ENCODE measurements around the gene NUDC. TPM values are rescaled to one million over a fixed set of nuclear protein-coding genes. Genes with fewer than 3 reads are reported as not detected.

The NUDC gene
- total and polyA plus RNA-seq, 2 of the 4 experiments (the other 2 are of a cell fraction) = 34.8 to 89.8 TPM

DNA sequence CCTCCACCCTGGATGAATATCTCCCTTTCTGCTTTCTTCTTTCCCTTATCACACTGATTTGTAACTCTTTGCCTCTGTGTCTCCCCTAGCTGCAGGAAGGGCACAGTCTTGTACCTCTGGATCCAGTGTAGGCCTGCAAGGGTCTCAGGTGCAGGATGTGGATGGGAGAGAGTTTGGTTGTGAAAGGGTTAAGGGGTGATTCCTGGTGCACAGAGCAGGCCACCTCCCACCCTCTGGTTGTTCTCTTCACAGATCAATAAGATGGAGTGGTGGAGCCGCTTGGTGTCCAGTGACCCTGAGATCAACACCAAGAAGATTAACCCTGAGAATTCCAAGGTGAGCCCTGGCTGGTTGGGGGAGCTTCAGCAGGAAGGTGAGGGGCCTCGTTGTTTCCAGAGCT, 23.6 kb downstream of the NUDC start:
- intact Hi-C loops (cut with micrococcal nuclease) (no loop called here), in situ Hi-C loops (cut with MboI; ENCODE audit: low sequenced_read_pairs) (no loop called here), dilution Hi-C loops (cut with HindIII; ENCODE audit: low sequenced_read_pairs, unreplicated experiment) (no loop called here)
- CTCF ChIA-PET = no interaction called here
- Histone ChIP-seq H3K14ac (replicated peaks; ENCODE audit: low read depth, low read length) (no peak overlapping the region), H3K4me1 (ENCODE audit: control insufficient read depth, insufficient read depth, low read length) (no peaks in the 10 kb centered on the region), H3K4ac (ENCODE audit: low read depth, low read length) (no peak overlapping the region), H4K8ac (ENCODE audit: low read depth in 2 of 2, low read length in 2 of 2) (no peak overlapping the region), H2BK20ac (ENCODE audit: low read depth, low read length) (no peak overlapping the region), H3K56ac (ENCODE audit: extremely low read depth, insufficient read depth, low read length) (no peak overlapping the region), H2AK5ac (ENCODE audit: low read depth, low read length) (no peak overlapping the region), H4K91ac (ENCODE audit: insufficient read depth, low read depth, low read length) (no peak overlapping the region), H3K9me1 (ENCODE audit: insufficient read depth, low read length) (0 out of 2 replicates have a peak, but pooled peaks cover 4% of the 10 kb centered on the region), H2AFZ (replicated peaks; ENCODE audit: low read length, poor library complexity) (no peak overlapping the region), H2BK120ac (ENCODE audit: low read depth, low read length) (no peak overlapping the region), H3K79me1 (ENCODE audit: low read depth in 1 of 2, low read length in 2 of 2) (peaks cover 5 to 13% of the 10 kb centered on the region in 2 experiments; a peak in 3 of 4 replicates), H3K23ac (ENCODE audit: low read depth, low read length) (no peak overlapping the region), H2AK9ac (replicated peaks; ENCODE audit: low read depth, low read length, poor library complexity) (no peak overlapping the region), H3K27me3 (ENCODE audit: control insufficient read depth, insufficient read depth, low read length) (no peaks in the 10 kb centered on the region), H3K9ac (ENCODE audit: low read depth, low read length) (no peak overlapping the region), H3K4me3 (ENCODE audit: insufficient read depth, low read depth, low read length) (no peak overlapping the region), H3K36me3 (ENCODE audit: control insufficient read depth, insufficient read depth, low read length) (peaks cover 47% of the 10 kb centered on the region), H3K18ac (ENCODE audit: low read depth, low read length) (no peak overlapping the region), H2BK5ac (ENCODE audit: low read depth, low read length, poor library complexity, severe bottlenecking) (no peak overlapping the region), H3K27ac (ENCODE audit: insufficient read depth, low read length) (no peak overlapping the region), H3K9me3 (ENCODE audit: control insufficient read depth, insufficient read depth, low read length) (no peaks in the 10 kb centered on the region), H4K5ac (ENCODE audit: low read depth, low read length) (no peak overlapping the region), H4K20me1 (ENCODE audit: insufficient read depth, low read length) (no peaks in the 10 kb centered on the region; the same call in 1 of the 2 replicates), H2BK15ac (ENCODE audit: low read depth, low read length) (no peak overlapping the region), H3K4me2 (ENCODE audit: low read depth, low read length) (no peak overlapping the region)
- no peak for TF ChIP-seq FOS (IDR thresholded peaks at IDR 0.05; ENCODE audit: low read depth, low read length)
- TF ChIP-seq RFX5 (IDR thresholded peaks at IDR 0.05; ENCODE audit: low read depth, low read length) = no peak
- TF ChIP-seq, protein P1, sequence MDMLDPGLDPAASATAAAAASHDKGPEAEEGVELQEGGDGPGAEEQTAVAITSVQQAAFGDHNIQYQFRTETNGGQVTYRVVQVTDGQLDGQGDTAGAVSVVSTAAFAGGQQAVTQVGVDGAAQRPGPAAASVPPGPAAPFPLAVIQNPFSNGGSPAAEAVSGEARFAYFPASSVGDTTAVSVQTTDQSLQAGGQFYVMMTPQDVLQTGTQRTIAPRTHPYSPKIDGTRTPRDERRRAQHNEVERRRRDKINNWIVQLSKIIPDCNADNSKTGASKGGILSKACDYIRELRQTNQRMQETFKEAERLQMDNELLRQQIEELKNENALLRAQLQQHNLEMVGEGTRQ (IDR thresholded peaks at IDR 0.05; ENCODE audit: low read depth, low read length) = no peak
- no peak for TF ChIP-seq RCOR1 (IDR thresholded peaks at IDR 0.05; ENCODE audit: insufficient replicate concordance, low read length)
- TF ChIP-seq SMC3 (IDR thresholded peaks at IDR 0.05; ENCODE audit: low read depth, low read length) = no peak
- no peak for TF ChIP-seq MAFK (IDR thresholded peaks at IDR 0.05; ENCODE audit: low read depth, low read length)
- WGBS, 2 experiments (ENCODE audit: extremely low coverage in 2 of 2, insufficient read length in 1 of 2) = no CpG with 5 or more reads among the region's 2 CpGs
- no TSS peak for BruUV-seq (replicated peaks)
- DNase-seq (no peak), ATAC-seq (ENCODE audit: low read depth) (no peak)
- POLR2A ChIA-PET (ENCODE audit: unreplicated experiment) = no interaction called here

All from IMR-90 (cell line).